Neural crest cell (in vitro differentiated cells): ENCODE results near the gene IRF1. TPM values are rescaled to one million over a fixed set of nuclear protein-coding genes. Genes with fewer than 3 reads are reported as not detected.

Source experiments
- DNase-seq: peaks from one replicate; pipeline ENCODE4 v3.0.0; 2021; ENCODE audit warnings: low read depth, mixed read lengths, low spot score
- H3K27ac Mint-ChIP-seq: one replicate; pipeline ENCODE4 v1.8.0; 2021; ENCODE audit warnings: mild to moderate bottlenecking, mixed read lengths; ENCODE audit not compliant: unreplicated experiment
- H3K27me3 Mint-ChIP-seq: 2 replicates; pipeline ENCODE4 v1.8.0; 2021; ENCODE audit warnings: low read depth, mild to moderate bottlenecking, mixed read lengths
- H3K36me3 Mint-ChIP-seq: 2 replicates; pipeline ENCODE4 v1.8.0; 2021; ENCODE audit warnings: low read depth, mild to moderate bottlenecking, mixed read lengths
- H3K4me1 Mint-ChIP-seq: 2 replicates; pipeline ENCODE4 v1.8.0; 2021; ENCODE audit warnings: mixed read lengths
- H3K4me3 Mint-ChIP-seq: one replicate; pipeline ENCODE4 v1.8.0; 2021; ENCODE audit warnings: mild to moderate bottlenecking, mixed read lengths
- H3K9me3 Mint-ChIP-seq: 2 replicates; pipeline ENCODE4 v1.8.0; 2021; ENCODE audit warnings: mixed read lengths
- CTCF ChIP-seq: fragments of 200-600 bp; sonication (generic); conservative IDR thresholded peaks from 2 replicates; pipeline ENCODE4 v1.5.0; 2021; ENCODE audit warnings: antibody characterized with exemption, mild to moderate bottlenecking
- total RNA-seq: library from RNA; stranded (reverse); gene quantifications from 2 replicates; pipeline ENCODE4 v1.2.1, GENCODE V29; 2021

IRF1 gene
- total RNA-seq, 1 donor from 2014 or later: 4.5 TPM

DNA sequence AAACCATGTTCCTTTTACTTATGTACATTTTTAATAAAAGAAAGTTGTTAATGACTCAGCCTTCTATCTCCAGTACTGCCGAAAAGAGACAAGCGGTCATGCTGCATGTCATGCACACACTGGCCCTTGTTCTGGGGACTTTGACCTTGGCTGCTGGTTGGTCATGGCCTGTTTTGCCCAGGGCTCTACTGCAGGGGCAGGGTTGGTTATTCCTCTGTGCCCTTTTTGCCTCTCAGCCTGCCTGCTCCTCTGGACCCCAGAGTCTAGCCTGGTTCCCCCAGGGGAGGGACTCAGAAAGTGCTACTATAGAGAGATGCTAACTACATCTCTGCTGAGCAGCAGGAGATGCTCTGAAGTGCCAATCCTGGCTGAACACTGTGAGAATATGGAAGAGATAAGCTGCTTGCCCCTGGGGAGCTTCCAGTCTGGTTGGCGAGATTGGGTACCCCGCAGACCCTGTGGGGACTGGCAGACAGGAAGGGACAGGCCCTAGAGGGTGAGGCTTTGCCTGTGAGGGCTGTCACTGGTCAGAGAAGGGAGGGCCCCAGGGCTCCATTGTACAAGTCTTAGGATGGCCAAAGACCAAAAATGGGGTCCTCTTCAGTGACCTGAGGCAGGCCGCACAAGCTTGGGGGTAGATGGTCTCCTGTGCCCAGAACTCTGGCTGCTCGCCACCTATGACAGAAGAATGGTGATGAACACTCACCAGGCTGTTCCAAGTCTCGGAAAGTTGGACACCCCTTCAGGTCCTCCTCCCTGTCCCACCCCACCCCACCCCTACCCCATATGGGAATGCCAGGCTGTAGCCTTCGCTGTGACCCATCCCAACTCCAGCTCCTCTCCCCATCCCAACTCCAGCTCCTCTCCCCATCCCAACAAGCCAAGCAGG is 14.3 kb downstream of the IRF1 start:
- no peaks in the 10 kb centered on the region for H3K36me3 Mint-ChIP-seq

GRCh38 chr5:132475497-132475882 is 15.1 kb downstream of the IRF1 start:
- Mint-ChIP-seq H3K9me3 (no peaks in the 10 kb centered on the region), H3K4me1 (peaks cover 8% of the 10 kb centered on the region), H3K36me3 (no peaks in the 10 kb centered on the region), H3K27ac (no peak overlapping the region), H3K4me3 (no peak overlapping the region), H3K27me3 (no peaks in the 10 kb centered on the region)
- TF ChIP-seq CTCF: no peak
- no peak for DNase-seq

More for the DNA sequence above, 14.3 kb downstream of the IRF1 start:
- no peak for DNase-seq
- H3K27ac Mint-ChIP-seq: no peak overlapping the region
- peaks cover 8% of the 10 kb centered on the region for H3K4me1 Mint-ChIP-seq
- no peaks in the 10 kb centered on the region for H3K9me3 Mint-ChIP-seq
- no peaks in the 10 kb centered on the region for H3K27me3 Mint-ChIP-seq
- no peak overlapping the region for H3K4me3 Mint-ChIP-seq
- no peak for TF ChIP-seq CTCF

GRCh38 chr5:132474881-132475496 is 15.6 kb downstream of the IRF1 start:
- no peak overlapping the region for H3K27ac Mint-ChIP-seq
- TF ChIP-seq CTCF: no peak
- H3K27me3 Mint-ChIP-seq: no peaks in the 10 kb centered on the region
- peaks cover 8% of the 10 kb centered on the region for H3K4me1 Mint-ChIP-seq
- no peaks in the 10 kb centered on the region for H3K9me3 Mint-ChIP-seq
- no peaks in the 10 kb centered on the region for H3K36me3 Mint-ChIP-seq
- DNase-seq: no peak
- H3K4me3 Mint-ChIP-seq: no peak overlapping the region

DNA sequence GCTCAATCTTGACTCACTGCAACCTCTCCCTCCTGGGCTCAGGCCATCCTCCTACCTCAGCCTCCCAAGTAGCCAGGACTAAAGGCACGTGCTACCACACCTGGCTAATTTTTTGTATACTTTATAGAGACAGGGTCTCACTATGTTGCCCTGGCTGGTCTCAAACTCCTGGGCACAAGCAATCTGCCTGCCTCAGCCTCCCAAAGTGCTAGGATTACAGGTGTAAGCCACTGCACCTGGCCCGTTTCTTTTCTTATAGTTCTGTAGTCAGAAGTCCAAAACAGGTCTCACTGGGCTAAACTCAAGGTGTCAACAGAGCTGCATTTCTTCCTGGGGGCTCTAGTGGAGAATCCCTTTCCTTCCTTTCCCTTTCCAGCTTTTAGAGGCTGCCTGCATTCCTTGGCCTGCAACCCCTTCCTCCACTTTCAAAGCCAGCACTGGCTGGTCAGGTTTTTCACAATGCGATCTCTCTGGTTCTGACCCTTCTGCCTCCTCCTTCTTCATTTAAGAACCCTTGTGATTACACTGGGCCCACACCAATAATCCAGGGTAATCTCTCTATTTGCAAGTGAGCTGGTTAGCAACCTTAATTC is 16.3 kb downstream of the IRF1 start:
- no peaks in the 10 kb centered on the region for H3K9me3 Mint-ChIP-seq
- H3K27ac Mint-ChIP-seq: no peak overlapping the region
- no peaks in the 10 kb centered on the region for H3K36me3 Mint-ChIP-seq
- no peaks in the 10 kb centered on the region for H3K27me3 Mint-ChIP-seq
- H3K4me1 Mint-ChIP-seq: peaks cover 8% of the 10 kb centered on the region
- TF ChIP-seq CTCF: no peak
- DNase-seq: no peak
- no peak overlapping the region for H3K4me3 Mint-ChIP-seq

DNA sequence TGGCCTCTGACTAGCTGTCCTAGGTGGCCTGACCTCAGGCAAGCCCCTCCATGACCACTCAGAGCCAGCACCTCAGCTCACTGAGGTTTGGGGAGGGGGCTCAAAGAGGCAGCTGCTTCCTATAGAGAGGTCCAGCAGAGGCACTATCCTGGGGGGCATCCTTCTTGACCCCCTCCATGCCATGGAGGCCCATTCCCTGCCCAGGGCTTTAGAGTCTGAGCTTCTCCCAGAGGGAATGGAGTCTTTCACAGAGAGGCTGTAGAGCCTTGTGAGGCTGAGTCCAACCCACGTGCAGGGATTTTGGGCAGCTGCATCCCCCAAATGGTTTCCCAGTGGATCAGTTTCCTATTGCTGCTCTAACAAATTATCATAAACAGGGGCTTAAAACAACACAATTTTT is 16.9 kb downstream of the IRF1 start:
- Mint-ChIP-seq H3K4me3 (no peak overlapping the region), H3K36me3 (no peaks in the 10 kb centered on the region), H3K4me1 (peaks cover 8% of the 10 kb centered on the region), H3K9me3 (no peaks in the 10 kb centered on the region), H3K27ac (no peak overlapping the region), H3K27me3 (no peaks in the 10 kb centered on the region)
- no peak for DNase-seq
- no peak for TF ChIP-seq CTCF
